Esophagus mucosa (tissue), 1 donor: Measurements from ENCODE around the gene ADAMTSL5. TPM values are rescaled to one million over a fixed set of nuclear protein-coding genes. Genes with fewer than 3 reads are reported as not detected.

Experiments used
- ATAC-seq: fragments of 200-7000 bp; cut with Tn5 transposase; one replicate; pipeline ENCODE4 v1.9.1; 2020
- total RNA-seq: library from RNA; stranded (reverse); gene quantifications from one replicate; pipeline ENCODE4 v1.2.4, GENCODE V29; 2023
- donor health status: DM: yes; HTN: yes; CAD: no.

The ADAMTSL5 gene
- total RNA-seq, 1 donor from 2014 or later = 6.7 TPM

DNA sequence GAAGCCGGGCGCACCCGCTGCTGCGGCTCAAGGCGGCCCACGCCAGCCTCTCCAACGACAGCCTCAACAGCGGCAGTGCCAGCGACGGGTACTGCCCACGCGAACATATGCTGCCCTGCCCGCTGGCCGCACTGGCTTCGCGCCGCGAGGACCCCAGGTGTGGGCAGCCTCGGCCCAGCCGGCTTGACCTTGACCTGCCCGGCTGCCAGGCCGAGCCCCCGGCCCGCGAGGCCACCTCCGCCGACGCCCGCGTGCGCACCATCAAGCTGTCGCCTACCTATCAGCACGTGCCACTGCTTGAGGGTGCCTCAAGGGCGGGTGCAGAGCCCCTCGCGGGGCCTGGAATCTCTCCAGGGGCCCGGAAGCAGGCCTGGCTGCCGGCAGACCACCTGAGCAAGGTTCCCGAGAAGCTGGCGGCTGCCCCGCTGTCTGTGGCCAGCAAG, 46.8 kb downstream of the ADAMTSL5 start:
- ATAC-seq = no peak

DNA sequence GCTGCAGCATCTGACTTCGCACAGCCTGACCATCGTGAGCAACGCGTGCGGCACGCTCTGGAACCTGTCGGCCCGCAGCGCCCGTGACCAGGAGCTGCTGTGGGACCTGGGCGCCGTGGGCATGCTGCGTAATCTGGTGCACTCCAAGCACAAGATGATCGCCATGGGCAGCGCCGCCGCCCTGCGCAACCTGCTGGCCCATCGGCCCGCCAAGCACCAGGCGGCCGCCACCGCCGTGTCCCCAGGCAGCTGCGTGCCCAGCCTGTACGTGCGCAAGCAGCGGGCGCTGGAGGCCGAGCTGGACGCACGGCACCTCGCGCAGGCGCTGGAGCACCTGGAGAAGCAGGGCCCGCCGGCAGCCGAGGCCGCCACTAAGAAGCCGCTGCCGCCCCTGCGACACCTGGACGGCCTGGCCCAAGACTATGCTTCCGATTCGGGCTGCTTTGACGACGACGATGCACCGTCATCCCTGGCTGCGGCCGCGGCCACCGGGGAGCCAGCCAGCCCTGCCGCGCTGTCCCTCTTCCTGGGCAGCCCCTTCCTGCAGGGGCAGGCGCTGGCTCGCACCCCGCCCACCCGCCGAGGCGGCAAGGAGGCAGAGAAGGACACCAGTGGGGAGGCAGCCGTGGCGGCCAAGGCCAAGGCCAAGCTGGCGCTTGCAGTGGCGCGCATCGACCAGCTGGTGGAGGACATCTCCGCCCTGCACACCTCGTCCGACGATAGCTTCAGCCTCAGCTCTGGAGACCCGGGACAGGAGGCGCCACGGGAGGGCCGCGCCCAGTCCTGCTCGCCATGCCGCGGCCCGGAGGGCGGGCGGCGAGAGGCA, 47.4 kb downstream of the ADAMTSL5 start:
- peak; percentile 62 for ATAC-seq

DNA sequence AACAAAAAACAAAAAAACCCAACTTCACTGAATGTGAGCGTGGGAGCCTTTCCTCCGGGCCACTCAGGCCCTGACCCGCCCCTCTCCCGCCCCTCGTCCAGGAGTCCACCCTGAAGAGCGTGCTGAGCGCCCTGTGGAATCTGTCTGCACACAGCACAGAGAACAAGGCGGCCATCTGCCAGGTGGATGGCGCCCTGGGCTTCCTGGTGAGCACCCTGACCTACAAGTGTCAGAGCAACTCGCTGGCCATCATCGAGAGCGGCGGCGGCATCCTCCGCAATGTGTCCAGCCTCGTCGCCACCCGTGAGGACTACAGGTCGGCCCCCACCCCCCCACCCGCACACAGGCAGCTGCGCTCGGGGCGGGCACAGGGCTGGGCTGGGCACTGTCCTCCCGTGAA, 51.0 kb downstream of the ADAMTSL5 start:
- no peak for ATAC-seq

DNA sequence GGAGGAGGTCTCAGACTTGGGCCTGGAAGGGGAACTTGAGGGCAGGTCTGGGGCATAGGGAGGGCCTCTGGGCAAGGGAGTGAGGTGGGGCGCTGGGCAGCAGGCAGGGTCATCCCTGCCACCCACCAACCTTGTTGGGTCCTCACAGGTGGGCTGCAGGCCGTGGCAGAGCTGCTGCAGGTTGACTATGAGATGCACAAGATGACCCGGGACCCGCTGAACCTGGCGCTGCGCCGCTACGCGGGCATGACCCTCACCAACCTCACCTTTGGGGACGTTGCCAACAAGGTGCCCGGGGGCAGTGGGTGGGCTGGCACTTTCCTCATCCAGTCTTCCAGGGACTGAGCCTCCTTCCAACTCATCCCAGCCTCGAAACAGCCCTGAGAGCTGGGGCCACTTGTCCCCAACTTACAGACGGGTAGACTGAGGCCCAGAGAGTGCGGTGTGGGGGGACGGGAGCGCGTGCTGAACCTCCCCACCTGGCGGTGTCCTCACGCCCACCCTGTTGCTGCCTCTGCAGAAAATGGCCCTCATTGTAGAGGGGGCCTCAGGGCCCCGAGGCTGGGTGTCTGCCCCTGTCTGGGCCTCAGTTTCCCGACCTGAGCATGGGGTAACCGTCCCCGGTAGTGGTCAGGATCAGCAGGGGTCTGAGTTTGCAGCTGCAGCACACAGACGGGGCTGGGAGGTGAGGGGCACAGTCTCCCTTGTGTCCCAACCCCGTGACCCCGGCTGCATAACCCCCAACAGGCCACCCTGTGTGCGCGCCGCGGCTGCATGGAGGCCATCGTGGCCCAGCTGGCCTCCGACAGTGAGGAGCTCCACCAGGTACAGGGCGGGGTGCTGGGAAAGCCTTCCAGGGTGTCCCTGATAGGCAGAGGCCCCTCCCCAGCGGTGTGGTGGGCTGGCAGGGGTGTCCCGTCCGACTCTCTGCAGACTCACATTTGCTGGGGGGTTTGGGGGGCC, 52.5 kb downstream of the ADAMTSL5 start:
- no peak for ATAC-seq

DNA sequence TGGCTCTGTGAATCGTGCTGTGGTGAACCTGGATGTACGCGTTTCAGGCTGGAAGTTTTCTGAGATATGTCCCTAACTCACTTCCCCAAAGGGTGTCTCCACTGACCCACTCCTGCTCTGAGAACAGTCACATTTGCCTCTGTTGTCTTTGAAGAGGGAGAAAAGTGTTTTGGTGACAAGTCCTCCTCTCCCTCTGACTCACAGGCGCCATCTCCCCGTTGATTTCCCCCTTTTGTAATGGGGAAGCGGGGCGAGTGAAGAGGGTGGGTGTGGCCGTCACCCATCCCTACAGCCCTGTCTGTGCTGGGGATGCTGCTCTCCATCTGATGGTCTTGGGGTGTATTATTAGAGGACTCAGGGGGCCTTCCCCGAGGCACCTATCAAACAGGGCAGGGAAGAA, 53.3 kb downstream of the ADAMTSL5 start:
- ATAC-seq = no peak

DNA sequence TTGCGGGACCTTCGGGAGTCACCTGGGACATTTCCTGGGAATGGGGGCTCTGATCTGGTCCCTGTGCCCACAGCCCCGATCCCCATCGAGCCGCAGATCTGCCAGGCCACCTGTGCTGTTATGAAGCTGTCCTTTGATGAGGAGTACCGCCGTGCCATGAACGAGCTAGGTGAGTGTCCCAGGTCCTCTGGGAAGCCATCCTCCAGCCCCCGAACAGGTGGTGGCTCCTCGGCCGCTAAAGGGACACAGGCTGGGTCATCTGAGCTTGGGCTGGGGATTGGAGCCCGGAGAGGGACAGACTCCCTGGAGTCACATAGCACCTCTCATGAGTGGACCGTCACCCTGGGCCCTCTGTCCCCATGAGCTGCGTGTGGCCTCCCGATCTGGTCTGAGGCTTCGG, 54.9 kb downstream of the ADAMTSL5 start:
- ATAC-seq = no peak

DNA sequence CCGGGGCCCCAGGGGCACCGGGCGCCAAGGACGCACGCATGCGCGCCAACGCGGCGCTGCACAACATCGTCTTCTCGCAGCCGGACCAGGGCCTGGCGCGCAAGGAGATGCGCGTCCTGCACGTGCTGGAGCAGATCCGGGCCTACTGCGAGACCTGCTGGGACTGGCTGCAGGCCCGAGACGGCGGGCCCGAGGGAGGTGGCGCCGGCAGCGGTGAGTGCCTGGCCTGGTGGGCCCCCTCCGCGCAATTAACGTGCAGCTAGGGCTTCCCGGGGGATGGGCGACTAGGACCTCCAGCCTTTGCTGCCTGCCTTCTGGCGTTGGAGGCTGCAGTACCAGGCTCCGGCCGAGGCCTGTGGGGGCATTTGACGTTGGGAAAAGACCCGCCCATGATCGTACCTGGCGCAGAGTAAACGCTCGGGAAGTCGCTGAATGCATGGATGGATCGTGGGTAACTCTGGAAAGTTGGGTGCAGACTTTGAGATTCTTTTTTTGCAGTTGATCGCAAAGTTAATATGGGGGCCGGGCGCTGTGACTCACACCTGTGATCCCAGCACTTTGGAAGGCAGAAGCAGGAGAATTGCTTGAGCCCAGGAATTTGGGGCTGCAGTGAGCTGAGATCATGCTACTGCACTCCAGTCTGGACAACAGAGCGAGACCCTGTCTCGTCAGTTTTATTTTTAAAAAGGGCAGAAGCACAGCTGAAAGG, 55.6 kb downstream of the ADAMTSL5 start:
- no peak for ATAC-seq

DNA sequence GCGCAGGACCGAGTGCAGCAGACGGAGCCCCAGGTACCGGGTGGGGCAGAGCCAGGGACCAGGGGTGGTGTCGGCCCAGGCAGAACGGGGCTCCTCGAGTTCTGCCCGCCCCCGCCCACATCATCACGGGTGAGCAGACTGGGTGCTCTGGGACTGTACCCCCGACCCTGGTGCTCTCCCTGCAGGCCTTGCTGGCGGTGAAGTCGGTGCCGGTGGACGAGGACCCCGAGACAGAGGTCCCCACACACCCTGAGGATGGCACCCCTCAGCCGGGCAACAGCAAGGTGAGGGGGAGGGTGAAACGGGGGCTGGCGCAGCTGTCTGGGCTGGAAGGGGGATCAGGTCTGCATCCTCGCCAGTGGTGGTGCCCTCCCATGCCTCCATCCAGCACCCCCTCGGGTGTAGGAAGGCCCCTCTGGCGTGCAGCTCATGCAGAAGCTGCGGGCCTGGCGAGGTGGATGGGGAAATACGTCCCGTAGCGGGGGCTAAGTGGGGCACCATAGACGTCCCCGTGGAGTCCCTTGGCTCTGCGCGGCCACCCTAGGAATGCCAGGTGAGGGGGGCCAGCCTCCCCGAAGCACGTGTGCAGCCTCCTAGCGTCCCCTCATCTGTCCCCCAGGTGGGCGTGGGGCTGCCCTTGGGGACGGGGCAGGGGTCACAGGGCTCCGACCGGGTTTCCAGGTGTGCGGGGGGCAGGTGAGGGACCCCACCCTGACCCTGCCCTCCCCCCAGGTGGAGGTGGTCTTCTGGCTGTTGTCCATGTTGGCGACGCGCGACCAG, 56.5 kb downstream of the ADAMTSL5 start:
- ATAC-seq = no peak

DNA sequence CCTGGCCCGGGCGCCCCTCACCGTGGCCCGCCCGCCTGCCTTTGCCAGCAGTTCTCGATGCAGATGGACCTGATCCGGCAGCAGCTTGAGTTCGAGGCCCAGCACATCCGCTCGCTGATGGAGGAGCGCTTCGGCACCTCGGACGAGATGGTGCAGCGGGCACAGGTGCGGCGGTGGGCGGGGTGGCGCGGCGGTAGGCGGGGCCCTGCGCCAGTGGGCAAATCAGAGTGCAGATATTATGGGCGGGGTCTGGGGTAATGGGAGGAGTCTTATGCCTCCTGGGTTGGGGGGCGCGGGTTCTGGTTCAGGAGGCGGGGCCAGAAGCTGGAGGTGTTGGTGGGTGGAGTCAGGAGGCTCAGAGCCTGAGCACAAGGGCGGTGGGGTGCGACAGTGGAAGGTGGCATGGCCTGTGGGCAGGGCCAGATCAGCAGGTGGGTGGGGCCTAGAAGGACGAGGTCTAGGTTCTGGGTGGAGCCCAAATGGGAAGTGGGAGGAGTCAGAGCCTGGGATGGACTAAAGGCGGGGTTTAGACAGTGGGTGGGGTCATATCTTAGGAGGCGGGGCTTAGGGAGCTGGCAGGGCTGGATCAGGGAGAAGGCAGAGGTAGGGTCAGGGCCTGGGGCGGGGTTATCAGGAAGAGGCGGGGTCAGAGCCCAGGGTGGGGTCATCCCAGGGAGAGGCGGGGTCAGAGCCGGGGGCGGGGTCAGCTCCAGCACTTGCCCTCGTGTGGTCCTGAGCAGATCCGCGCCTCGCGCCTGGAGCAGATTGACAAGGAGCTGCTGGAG, 57.3 kb downstream of the ADAMTSL5 start:
- peak; percentile 77 for ATAC-seq

Other genes starting within 250 kb of the ADAMTSL5 start
- 172 TPM for gene CIRBP, start 243.7 kb downstream of the ADAMTSL5 start, total RNA-seq
- gene FAM174C, start 237.5 kb downstream of the ADAMTSL5 start, total RNA-seq = 41.2 TPM
- gene EFNA2, start 227.1 kb downstream of the ADAMTSL5 start, total RNA-seq = 0.40 TPM
- gene NDUFS7, start 129.1 kb downstream of the ADAMTSL5 start, total RNA-seq = 120 TPM
- gene GAMT, start 111.5 kb downstream of the ADAMTSL5 start, total RNA-seq = 19.2 TPM
- gene DAZAP1, start 105.4 kb downstream of the ADAMTSL5 start, total RNA-seq = 91.6 TPM
- 1,167 TPM for gene RPS15, start 74.6 kb downstream of the ADAMTSL5 start, total RNA-seq
- 0.48 TPM for gene APC2, start 62.9 kb downstream of the ADAMTSL5 start, total RNA-seq
- gene C19orf25, start 33.8 kb downstream of the ADAMTSL5 start, total RNA-seq = 19.2 TPM
- 1.2 TPM for gene PCSK4, start 22.7 kb downstream of the ADAMTSL5 start, total RNA-seq
- gene REEP6, start 21.8 kb downstream of the ADAMTSL5 start, total RNA-seq = 8.5 TPM
- not detected for gene PLK5, start 11.1 kb upstream of the ADAMTSL5 start, total RNA-seq
- 17.8 TPM for gene MEX3D, start 55.3 kb upstream of the ADAMTSL5 start, total RNA-seq
- 44.2 TPM for gene MBD3, start 79.8 kb upstream of the ADAMTSL5 start, total RNA-seq
- gene UQCR11, start 92.4 kb upstream of the ADAMTSL5 start, total RNA-seq = 225 TPM
- 39.5 TPM for gene TCF3, start 139.6 kb upstream of the ADAMTSL5 start, total RNA-seq
- not detected for gene ONECUT3, start 240.5 kb upstream of the ADAMTSL5 start, total RNA-seq